PFSK-1 (cell line): ENCODE measurements around the gene OST4.

Source experiments
- POLR2AphosphoS5 ChIP-seq: IDR thresholded peaks from 2 replicates; pipeline ENCODE4 v1.6.1; 2012; ENCODE audit warnings: low read depth, mild to moderate bottlenecking, control low read depth, low read length, moderate library complexity
- SIN3A ChIP-seq: IDR thresholded peaks from 2 replicates; pipeline ENCODE4 v1.6.1; 2012; ENCODE audit warnings: mild to moderate bottlenecking, low read length, moderate library complexity, borderline replicate concordance; ENCODE audit not compliant: insufficient read depth
- TAF1 ChIP-seq: IDR thresholded peaks from 2 replicates; pipeline ENCODE4 v1.6.1; 2012; ENCODE audit warnings: low read length, control low read depth, borderline replicate concordance; ENCODE audit not compliant: insufficient read depth
- TF ChIP-seq, protein P1 (sequence below), 2 experiments: IDR thresholded peaks; 2 replicates each; pipeline versions ENCODE4 v1.6.1 to v1.8.0; 2011 to 2012; ENCODE audit warnings: low read depth in 2 of 2, low read length in 2 of 2, control low read depth in 1 of 2, inconsistent platforms in 1 of 2, mild to moderate bottlenecking in 1 of 2, moderate library complexity in 1 of 2; ENCODE audit not compliant: insufficient read depth in 1 of 2

DNA sequence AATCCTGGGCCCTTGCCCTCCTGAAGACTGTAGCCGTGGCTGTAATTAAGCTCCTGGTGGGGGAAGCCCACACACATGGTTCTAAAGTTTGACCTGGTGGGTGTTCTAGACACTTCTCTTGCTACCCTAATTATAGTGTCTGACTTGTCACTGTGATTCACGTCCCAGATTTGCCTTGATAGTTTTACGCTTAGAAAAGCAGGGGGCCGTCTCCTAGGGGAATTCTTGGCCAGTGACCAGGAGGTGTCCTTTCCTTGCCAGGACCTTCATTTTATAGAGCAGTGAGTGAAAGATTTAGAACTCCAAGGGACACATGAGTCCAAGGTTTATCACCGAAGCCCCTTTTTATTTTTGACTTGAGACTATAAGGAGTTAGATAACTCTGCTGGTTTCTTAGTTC is 29.7 kb downstream of the OST4 start:
- TF ChIP-seq POLR2AphosphoS5 (no peak; the same call in 1 of the 2 replicates), SIN3A (no peak), TAF1 (no peak)
- TF ChIP-seq, protein P1, sequence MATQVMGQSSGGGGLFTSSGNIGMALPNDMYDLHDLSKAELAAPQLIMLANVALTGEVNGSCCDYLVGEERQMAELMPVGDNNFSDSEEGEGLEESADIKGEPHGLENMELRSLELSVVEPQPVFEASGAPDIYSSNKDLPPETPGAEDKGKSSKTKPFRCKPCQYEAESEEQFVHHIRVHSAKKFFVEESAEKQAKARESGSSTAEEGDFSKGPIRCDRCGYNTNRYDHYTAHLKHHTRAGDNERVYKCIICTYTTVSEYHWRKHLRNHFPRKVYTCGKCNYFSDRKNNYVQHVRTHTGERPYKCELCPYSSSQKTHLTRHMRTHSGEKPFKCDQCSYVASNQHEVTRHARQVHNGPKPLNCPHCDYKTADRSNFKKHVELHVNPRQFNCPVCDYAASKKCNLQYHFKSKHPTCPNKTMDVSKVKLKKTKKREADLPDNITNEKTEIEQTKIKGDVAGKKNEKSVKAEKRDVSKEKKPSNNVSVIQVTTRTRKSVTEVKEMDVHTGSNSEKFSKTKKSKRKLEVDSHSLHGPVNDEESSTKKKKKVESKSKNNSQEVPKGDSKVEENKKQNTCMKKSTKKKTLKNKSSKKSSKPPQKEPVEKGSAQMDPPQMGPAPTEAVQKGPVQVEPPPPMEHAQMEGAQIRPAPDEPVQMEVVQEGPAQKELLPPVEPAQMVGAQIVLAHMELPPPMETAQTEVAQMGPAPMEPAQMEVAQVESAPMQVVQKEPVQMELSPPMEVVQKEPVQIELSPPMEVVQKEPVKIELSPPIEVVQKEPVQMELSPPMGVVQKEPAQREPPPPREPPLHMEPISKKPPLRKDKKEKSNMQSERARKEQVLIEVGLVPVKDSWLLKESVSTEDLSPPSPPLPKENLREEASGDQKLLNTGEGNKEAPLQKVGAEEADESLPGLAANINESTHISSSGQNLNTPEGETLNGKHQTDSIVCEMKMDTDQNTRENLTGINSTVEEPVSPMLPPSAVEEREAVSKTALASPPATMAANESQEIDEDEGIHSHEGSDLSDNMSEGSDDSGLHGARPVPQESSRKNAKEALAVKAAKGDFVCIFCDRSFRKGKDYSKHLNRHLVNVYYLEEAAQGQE (IDR thresholded peaks at IDR 0.05; ENCODE audit: insufficient read depth in 1 of 2, low read depth in 2 of 2, low read length in 2 of 2), result no peak
